ENCODE measurements around the gene IL17RA. TPM values are rescaled to one million over a fixed set of nuclear protein-coding genes. Genes with fewer than 3 reads are reported as not detected.

The IL17RA gene
- total and polyA plus RNA-seq, 2 experiments from 2014 or later: 3.2 to 9.6 TPM

DNA sequence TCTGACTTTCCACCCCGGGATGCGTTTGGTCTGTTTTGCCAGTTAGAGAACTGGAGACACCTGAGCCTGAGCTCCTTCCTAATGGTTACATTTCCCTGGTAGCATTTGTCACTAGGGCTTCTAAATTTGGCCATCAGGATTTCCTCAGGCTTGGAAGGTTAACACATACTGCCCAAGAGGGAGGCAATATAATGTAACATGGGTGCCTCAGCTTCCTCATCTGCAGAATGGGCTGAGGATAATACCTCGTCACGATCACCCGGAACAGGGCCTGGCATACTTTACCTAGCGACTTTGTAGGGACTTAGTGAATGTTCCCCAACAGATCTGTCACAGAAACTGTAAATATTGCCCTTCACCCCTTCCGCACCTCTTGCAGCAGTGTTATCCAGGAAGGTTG, 11.3 kb downstream of the IL17RA start (continued):
- TF ChIP-seq, protein P1, sequence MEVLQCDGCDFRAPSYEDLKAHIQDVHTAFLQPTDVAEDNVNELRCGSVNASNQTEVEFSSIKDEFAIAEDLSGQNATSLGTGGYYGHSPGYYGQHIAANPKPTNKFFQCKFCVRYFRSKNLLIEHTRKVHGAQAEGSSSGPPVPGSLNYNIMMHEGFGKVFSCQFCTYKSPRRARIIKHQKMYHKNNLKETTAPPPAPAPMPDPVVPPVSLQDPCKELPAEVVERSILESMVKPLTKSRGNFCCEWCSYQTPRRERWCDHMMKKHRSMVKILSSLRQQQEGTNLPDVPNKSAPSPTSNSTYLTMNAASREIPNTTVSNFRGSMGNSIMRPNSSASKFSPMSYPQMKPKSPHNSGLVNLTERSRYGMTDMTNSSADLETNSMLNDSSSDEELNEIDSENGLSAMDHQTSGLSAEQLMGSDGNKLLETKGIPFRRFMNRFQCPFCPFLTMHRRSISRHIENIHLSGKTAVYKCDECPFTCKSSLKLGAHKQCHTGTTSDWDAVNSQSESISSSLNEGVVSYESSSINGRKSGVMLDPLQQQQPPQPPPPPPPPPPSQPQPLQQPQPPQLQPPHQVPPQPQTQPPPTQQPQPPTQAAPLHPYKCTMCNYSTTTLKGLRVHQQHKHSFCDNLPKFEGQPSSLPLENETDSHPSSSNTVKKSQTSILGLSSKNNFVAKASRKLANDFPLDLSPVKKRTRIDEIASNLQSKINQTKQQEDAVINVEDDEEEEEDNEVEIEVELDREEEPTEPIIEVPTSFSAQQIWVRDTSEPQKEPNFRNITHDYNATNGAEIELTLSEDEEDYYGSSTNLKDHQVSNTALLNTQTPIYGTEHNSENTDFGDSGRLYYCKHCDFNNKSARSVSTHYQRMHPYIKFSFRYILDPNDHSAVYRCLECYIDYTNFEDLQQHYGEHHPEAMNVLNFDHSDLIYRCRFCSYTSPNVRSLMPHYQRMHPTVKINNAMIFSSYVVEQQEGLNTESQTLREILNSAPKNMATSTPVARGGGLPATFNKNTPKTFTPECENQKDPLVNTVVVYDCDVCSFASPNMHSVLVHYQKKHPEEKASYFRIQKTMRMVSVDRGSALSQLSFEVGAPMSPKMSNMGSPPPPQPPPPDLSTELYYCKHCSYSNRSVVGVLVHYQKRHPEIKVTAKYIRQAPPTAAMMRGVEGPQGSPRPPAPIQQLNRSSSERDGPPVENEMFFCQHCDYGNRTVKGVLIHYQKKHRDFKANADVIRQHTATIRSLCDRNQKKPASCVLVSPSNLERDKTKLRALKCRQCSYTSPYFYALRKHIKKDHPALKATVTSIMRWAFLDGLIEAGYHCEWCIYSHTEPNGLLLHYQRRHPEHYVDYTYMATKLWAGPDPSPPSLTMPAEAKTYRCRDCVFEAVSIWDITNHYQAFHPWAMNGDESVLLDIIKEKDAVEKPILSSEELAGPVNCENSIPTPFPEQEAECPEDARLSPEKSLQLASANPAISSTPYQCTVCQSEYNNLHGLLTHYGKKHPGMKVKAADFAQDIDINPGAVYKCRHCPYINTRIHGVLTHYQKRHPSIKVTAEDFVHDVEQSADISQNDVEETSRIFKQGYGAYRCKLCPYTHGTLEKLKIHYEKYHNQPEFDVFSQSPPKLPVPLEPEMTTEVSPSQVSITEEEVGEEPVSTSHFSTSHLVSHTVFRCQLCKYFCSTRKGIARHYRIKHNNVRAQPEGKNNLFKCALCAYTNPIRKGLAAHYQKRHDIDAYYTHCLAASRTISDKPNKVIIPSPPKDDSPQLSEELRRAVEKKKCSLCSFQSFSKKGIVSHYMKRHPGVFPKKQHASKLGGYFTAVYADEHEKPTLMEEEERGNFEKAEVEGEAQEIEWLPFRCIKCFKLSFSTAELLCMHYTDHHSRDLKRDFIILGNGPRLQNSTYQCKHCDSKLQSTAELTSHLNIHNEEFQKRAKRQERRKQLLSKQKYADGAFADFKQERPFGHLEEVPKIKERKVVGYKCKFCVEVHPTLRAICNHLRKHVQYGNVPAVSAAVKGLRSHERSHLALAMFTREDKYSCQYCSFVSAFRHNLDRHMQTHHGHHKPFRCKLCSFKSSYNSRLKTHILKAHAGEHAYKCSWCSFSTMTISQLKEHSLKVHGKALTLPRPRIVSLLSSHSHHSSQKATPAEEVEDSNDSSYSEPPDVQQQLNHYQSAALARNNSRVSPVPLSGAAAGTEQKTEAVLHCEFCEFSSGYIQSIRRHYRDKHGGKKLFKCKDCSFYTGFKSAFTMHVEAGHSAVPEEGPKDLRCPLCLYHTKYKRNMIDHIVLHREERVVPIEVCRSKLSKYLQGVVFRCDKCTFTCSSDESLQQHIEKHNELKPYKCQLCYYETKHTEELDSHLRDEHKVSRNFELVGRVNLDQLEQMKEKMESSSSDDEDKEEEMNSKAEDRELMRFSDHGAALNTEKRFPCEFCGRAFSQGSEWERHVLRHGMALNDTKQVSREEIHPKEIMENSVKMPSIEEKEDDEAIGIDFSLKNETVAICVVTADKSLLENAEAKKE (CRISPR knock-in tag; IDR thresholded peaks at IDR 0.05): no peak
- TF ChIP-seq STAT1 (IDR thresholded peaks at IDR 0.05; ENCODE audit: unreplicated experiment) (no peak), JUNB (IDR thresholded peaks at IDR 0.05; ENCODE audit: unreplicated experiment) (no peak), POLR2AphosphoS5 (IDR thresholded peaks at IDR 0.05; ENCODE audit: low read depth) (no peak), ZNF114 (CRISPR knock-in tag; IDR thresholded peaks at IDR 0.05) (no peak)
- TF ChIP-seq, protein P2, sequence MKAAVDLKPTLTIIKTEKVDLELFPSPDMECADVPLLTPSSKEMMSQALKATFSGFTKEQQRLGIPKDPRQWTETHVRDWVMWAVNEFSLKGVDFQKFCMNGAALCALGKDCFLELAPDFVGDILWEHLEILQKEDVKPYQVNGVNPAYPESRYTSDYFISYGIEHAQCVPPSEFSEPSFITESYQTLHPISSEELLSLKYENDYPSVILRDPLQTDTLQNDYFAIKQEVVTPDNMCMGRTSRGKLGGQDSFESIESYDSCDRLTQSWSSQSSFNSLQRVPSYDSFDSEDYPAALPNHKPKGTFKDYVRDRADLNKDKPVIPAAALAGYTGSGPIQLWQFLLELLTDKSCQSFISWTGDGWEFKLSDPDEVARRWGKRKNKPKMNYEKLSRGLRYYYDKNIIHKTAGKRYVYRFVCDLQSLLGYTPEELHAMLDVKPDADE (IDR thresholded peaks at IDR 0.05): no peak

DNA sequence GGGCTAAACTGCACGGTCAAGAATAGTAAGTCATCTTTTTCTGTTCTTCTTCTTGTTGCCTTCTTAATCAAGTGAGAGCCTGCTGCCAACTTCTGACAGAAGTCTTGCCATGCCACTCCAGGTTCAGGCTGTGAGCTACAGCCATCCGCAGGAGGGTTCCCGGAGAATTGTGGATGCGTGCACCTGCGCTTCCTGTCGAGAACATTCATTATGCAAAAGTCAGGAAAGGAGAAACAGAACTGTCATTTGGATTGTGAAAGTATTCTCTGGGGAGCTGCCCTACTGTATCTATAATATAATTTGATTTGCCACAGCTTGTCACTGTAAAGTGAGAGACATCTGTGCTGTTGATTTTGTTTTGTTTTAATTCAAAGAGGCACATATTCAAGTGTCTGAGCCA, 12.3 kb downstream of the IL17RA start:
- peaks cover 5% of the 10 kb centered on the region; the same call in 1 of the 2 replicates for H3K79me2 ChIP-seq (replicated peaks; ENCODE audit: insufficient read depth)
- H3K4me3 ChIP-seq: no peak overlapping the region
- DNase-seq (ENCODE audit: low spot score) (no peak), ATAC-seq (no peak)
- H3K4me3 Mint-ChIP-seq: no peak overlapping the region
- peaks cover 6% of the 10 kb centered on the region; the same call in 1 of the 2 replicates for H3F3A ChIP-seq (replicated peaks; ENCODE audit: low read depth)
- H3K27ac ChIP-seq (ENCODE audit: low read depth): no peak overlapping the region
- 0 out of 2 replicates have a peak, but pooled peaks cover 5% of the 10 kb centered on the region for H4K20me1 ChIP-seq (replicated peaks; ENCODE audit: insufficient read depth)
- no peaks in the 10 kb centered on the region for H3K9me2 ChIP-seq (ENCODE audit: insufficient read depth)
- no peak overlapping the region for H3K4me2 ChIP-seq
- no peak overlapping the region for H2AFZ ChIP-seq
- no peaks in the 10 kb centered on the region; the same call in 2 of the 3 replicates for H3K4me1 Mint-ChIP-seq
- peaks cover 1% of the 10 kb centered on the region for H3K27me3 Mint-ChIP-seq (ENCODE audit: insufficient read depth, low read depth, poor library complexity)
- peaks cover 10% of the 10 kb centered on the region; the same call in 2 of the 3 replicates for H3K36me3 Mint-ChIP-seq (ENCODE audit: low read depth)
- no peak overlapping the region for H3K27ac Mint-ChIP-seq
- no peaks in the 10 kb centered on the region for H3K36me3 ChIP-seq (ENCODE audit: insufficient read depth)
- H3K4me1 ChIP-seq (ENCODE audit: insufficient read depth): 0 out of 2 replicates have a peak, but pooled peaks cover 2% of the 10 kb centered on the region
- H3K9me3 Mint-ChIP-seq: no peaks in the 10 kb centered on the region
- no peaks in the 10 kb centered on the region for H3K27me3 ChIP-seq (ENCODE audit: insufficient read depth)
- no peak for TF ChIP-seq CREB1 (CRISPR knock-in tag; IDR thresholded peaks at IDR 0.05; ENCODE audit: low read depth)
- TF ChIP-seq, protein P1 (CRISPR knock-in tag; IDR thresholded peaks at IDR 0.05): no peak
- TF ChIP-seq NANOG (IDR thresholded peaks at IDR 0.05; ENCODE audit: borderline replicate concordance): no peak
- no peak for TF ChIP-seq JUNB (IDR thresholded peaks at IDR 0.05; ENCODE audit: unreplicated experiment)
- no peak for TF ChIP-seq EZH2 (IDR thresholded peaks at IDR 0.05; ENCODE audit: low read depth, unreplicated experiment)
